HL-60 (cell line): ENCODE data around the gene RB1.

Experiments
- DNase-seq, 2 experiments: peaks; one replicate each; pipeline ENCODE4 v3.0.0-alpha.2; 2010 to 2020; ENCODE audit warnings: low read depth in 1 of 2, low spot score in 1 of 2
- H3K27ac ChIP-seq: fragments of 250-450 bp; sonication (Bioruptor Pico); replicated peaks from 2 replicates; pipeline ENCODE4 v1.5.1; 2020; ENCODE audit warnings: mild to moderate bottlenecking, moderate library complexity
- H3K27me3 ChIP-seq: fragments of 250-450 bp; sonication (Bioruptor Pico); 2 replicates; pipeline ENCODE4 v1.5.1; 2021; ENCODE audit warnings: mild to moderate bottlenecking, moderate library complexity; ENCODE audit not compliant: insufficient read depth, poor library complexity, severe bottlenecking
- H3K4me3 ChIP-seq: replicated peaks from 2 replicates; pipeline ENCODE4 v1.5.1; 2011; ENCODE audit warnings: mild to moderate bottlenecking, control low read depth, low read length; ENCODE audit not compliant: insufficient read depth
- CTCF ChIP-seq: IDR thresholded peaks from one replicate; pipeline ENCODE4 v1.5.1; 2011; ENCODE audit warnings: low read length, control low read depth, inconsistent platforms; ENCODE audit not compliant: insufficient read depth
- GABPA ChIP-seq: IDR thresholded peaks from 2 replicates; pipeline ENCODE4 v1.6.1; 2012; ENCODE audit warnings: low read depth
- POLR2AphosphoS5 ChIP-seq: IDR thresholded peaks from 2 replicates; pipeline ENCODE4 v1.6.1; 2012; ENCODE audit warnings: low read depth
- REST ChIP-seq: IDR thresholded peaks from 2 replicates; pipeline ENCODE4 v1.6.1; 2012; ENCODE audit warnings: low read depth; ENCODE audit not compliant: insufficient replicate concordance
- SPI1 ChIP-seq: IDR thresholded peaks from 2 replicates; pipeline ENCODE4 v1.6.1; 2012; ENCODE audit warnings: low read depth, mild to moderate bottlenecking, borderline replicate concordance

The RB1 gene

GRCh38 chr13:48266150-48266549 is 37.4 kb upstream of the RB1 start:
- H3K4me3 ChIP-seq: no peak overlapping the region
- TF ChIP-seq GABPA: no peak
- no peak for TF ChIP-seq SPI1
- TF ChIP-seq POLR2AphosphoS5: no peak
- no peak for TF ChIP-seq CTCF
- no peak for TF ChIP-seq REST

GRCh38 chr13:48266701-48267639 is 36.6 kb upstream of the RB1 start:
- no peak for DNase-seq
- H3K27ac ChIP-seq: no peak overlapping the region
- H3K27me3 ChIP-seq: no peaks in the 10 kb centered on the region
- TF ChIP-seq GABPA: no peak
- TF ChIP-seq SPI1: no peak
- TF ChIP-seq REST: no peak
- TF ChIP-seq CTCF: no peak
- no peak for TF ChIP-seq POLR2AphosphoS5
- no peak overlapping the region for H3K4me3 ChIP-seq

More at GRCh38 chr13:48266150-48266549, 37.4 kb upstream of the RB1 start:
- Histone ChIP-seq H3K27ac (no peak overlapping the region), H3K27me3 (no peaks in the 10 kb centered on the region)
- DNase-seq: no peak

- no peak for TF ChIP-seq GABPA
- no peak for TF ChIP-seq POLR2AphosphoS5
- TF ChIP-seq REST: no peak
- no peak for TF ChIP-seq SPI1
- TF ChIP-seq CTCF: no peak
- no peaks in the 10 kb centered on the region for H3K27me3 ChIP-seq
- H3K27ac ChIP-seq: no peak overlapping the region
- no peak for DNase-seq
- H3K4me3 ChIP-seq: no peak overlapping the region
These were observed 35.5 kb upstream of the RB1 start for GRCh38 chr13:48268019-48268418.
